Measurements from ENCODE around the gene C19orf73. TPM values are rescaled to one million over a fixed set of nuclear protein-coding genes. Genes with fewer than 3 reads are reported as not detected.

C19orf73 gene
- total and polyA plus RNA-seq, 9 of the 15 experiments (the other 6 are each of a cell fraction or from before 2014, with no cell fraction given) = 0.08 to 7.4 (median 1.4) TPM

GRCh38 chr19:49113762-49114629 is 4.9 kb downstream of the C19orf73 start, which contains the start of gene LIN7B (continued):
- TF ChIP-seq ELK3 (CRISPR knock-in tag; IDR thresholded peaks at IDR 0.05) (no peak), ZNF174 (CRISPR knock-in tag; IDR thresholded peaks at IDR 0.05) (no peak), NFE2 (IDR thresholded peaks at IDR 0.05; ENCODE audit: low read depth) (no peak), SREBF1 (IDR thresholded peaks at IDR 0.05; ENCODE audit: borderline replicate concordance, low read depth, low read length) (no peak), RAD51 (IDR thresholded peaks at IDR 0.05; ENCODE audit: borderline replicate concordance, low read depth) (peak; percentile 91), ZBTB8A (IDR thresholded peaks at IDR 0.05; ENCODE audit: partially characterized antibody) (no peak), HDAC6 (IDR thresholded peaks at IDR 0.05; ENCODE audit: low read depth, low read length) (no peak), TEAD2 (tag; IDR thresholded peaks at IDR 0.05) (no peak), SMARCC2 (IDR thresholded peaks at IDR 0.05; ENCODE audit: low read depth) (no peak), ILF3 (IDR thresholded peaks at IDR 0.05; ENCODE audit: borderline replicate concordance) (no peak), CBX8 (IDR thresholded peaks at IDR 0.05; ENCODE audit: borderline replicate concordance, extremely low read depth, low read depth, low read length, poor library complexity, severe bottlenecking) (no peak), MYBL2 (IDR thresholded peaks at IDR 0.05; ENCODE audit: low read depth) (no peak), MYBL2 (CRISPR knock-in tag; IDR thresholded peaks at IDR 0.05; ENCODE audit: borderline replicate concordance) (no peak), MLLT1 (IDR thresholded peaks at IDR 0.05) (0 out of 4 replicates have a peak, but pooled peaks of 1 of the 2 experiments have one; percentile 32), NCOA6 (IDR thresholded peaks at IDR 0.05) (no peak), PURB (CRISPR knock-in tag; IDR thresholded peaks at IDR 0.05; ENCODE audit: low read depth) (no peak), POLR2A (conservative IDR thresholded peaks at IDR 0.05) (peak; percentile 47; the same call in 1 of the 2 replicates), EZH2 (IDR thresholded peaks at IDR 0.05; ENCODE audit: borderline replicate concordance, low read depth, low read length) (no peak), NUFIP1 (IDR thresholded peaks at IDR 0.05; ENCODE audit: partially characterized antibody) (no peak), NR2C1 (IDR thresholded peaks at IDR 0.05) (peak; percentile 70; the same call in 1 of the 2 replicates), NR2C1 (tag; IDR thresholded peaks at IDR 0.05) (no peak), ZNF57 (CRISPR knock-in tag; IDR thresholded peaks at IDR 0.05) (no peak), ARID3B (CRISPR knock-in tag; IDR thresholded peaks at IDR 0.05; ENCODE audit: borderline replicate concordance) (no peak), L3MBTL2 (IDR thresholded peaks at IDR 0.05) (peak; percentile 96), SAFB2 (IDR thresholded peaks at IDR 0.05; ENCODE audit: borderline replicate concordance, low read depth, low read length, severe bottlenecking) (no peak), ARNT (IDR thresholded peaks at IDR 0.05) (peak in 1 of 2 experiments; percentile 77; a peak in 1 of 4 replicates), PPARD (CRISPR knock-in tag; IDR thresholded peaks at IDR 0.05) (no peak)

Measured in K562 (cell line).